GM23248 (cell line): ENCODE data around the gene HTT. TPM values are rescaled to one million over a fixed set of nuclear protein-coding genes. Genes with fewer than 3 reads are reported as not detected.
A peak's percentile ranks its signal among the peaks of the same experiment; 100 is the strongest.

Experiments used
- DNase-seq: peaks from one replicate; pipeline ENCODE4 v3.0.0-alpha.2; 2015
- H2AFZ ChIP-seq: fragments of 200-600 bp; sonication (generic); 2 replicates; pipeline ENCODE4 v1.6.1; 2016; ENCODE audit warnings: antibody characterized with exemption
- H3F3A ChIP-seq: fragments of 200-600 bp; sonication (generic); 2 replicates; pipeline ENCODE4 v1.6.1; 2016; ENCODE audit warnings: mild to moderate bottlenecking, antibody characterized with exemption, mixed run types; ENCODE audit not compliant: insufficient read depth
- H3K27ac ChIP-seq: fragments of 200-600 bp; sonication (generic); 2 replicates; pipeline ENCODE4 v1.5.1; 2016; ENCODE audit warnings: mild to moderate bottlenecking
- H3K27me3 ChIP-seq: fragments of 200-600 bp; sonication (generic); replicated peaks from 2 replicates; pipeline ENCODE4 v1.6.1; 2016; ENCODE audit warnings: mild to moderate bottlenecking; ENCODE audit not compliant: insufficient read depth
- H3K36me3 ChIP-seq: fragments of 200-600 bp; sonication (generic); 2 replicates; pipeline ENCODE4 v1.6.1; 2016; ENCODE audit warnings: low read depth, mild to moderate bottlenecking
- H3K4me1 ChIP-seq: fragments of 200-600 bp; sonication (generic); 2 replicates; pipeline ENCODE4 v1.6.1; 2016; ENCODE audit warnings: mild to moderate bottlenecking; ENCODE audit not compliant: insufficient read depth
- H3K4me2 ChIP-seq: fragments of 200-600 bp; sonication (generic); one replicate; pipeline ENCODE4 v1.6.1; 2016; ENCODE audit warnings: mild to moderate bottlenecking; ENCODE audit not compliant: unreplicated experiment
- H3K4me3 ChIP-seq: fragments of 200-600 bp; sonication (generic); 2 replicates; pipeline ENCODE4 v1.5.1; 2016; ENCODE audit warnings: mild to moderate bottlenecking
- H3K79me2 ChIP-seq: fragments of 200-600 bp; sonication (generic); 2 replicates; pipeline ENCODE4 v1.6.1; 2016; ENCODE audit warnings: mild to moderate bottlenecking; ENCODE audit not compliant: insufficient read depth
- H3K9ac ChIP-seq: fragments of 200-600 bp; sonication (generic); 2 replicates; pipeline ENCODE4 v1.6.1; 2016; ENCODE audit warnings: mild to moderate bottlenecking
- H3K9me2 ChIP-seq: fragments of 200-600 bp; sonication (generic); 2 replicates; pipeline ENCODE4 v1.6.1; 2016; ENCODE audit warnings: mixed run types, mild to moderate bottlenecking, moderate library complexity; ENCODE audit not compliant: insufficient read depth
- H3K9me3 ChIP-seq: fragments of 200-600 bp; sonication (generic); one replicate; pipeline ENCODE4 v1.6.1; 2017; ENCODE audit warnings: low read depth
- H4K20me1 ChIP-seq: fragments of 200-600 bp; sonication (generic); 2 replicates; pipeline ENCODE4 v1.6.0; 2016; ENCODE audit not compliant: insufficient read depth
- EZH2 ChIP-seq: fragments of 200-600 bp; sonication (generic); IDR thresholded peaks from 2 replicates; pipeline ENCODE4 v1.6.1; 2018; ENCODE audit warnings: antibody characterized with exemption, mild to moderate bottlenecking; ENCODE audit not compliant: insufficient read depth, poor library complexity, severe bottlenecking
- EZH2phosphoT487 ChIP-seq: fragments of 200-600 bp; sonication (generic); IDR thresholded peaks from 2 replicates; pipeline ENCODE4 v1.6.1; 2018; ENCODE audit warnings: antibody characterized with exemption, moderate library complexity, mild to moderate bottlenecking, low read depth; ENCODE audit not compliant: insufficient read depth
- WGBS, 2 experiments: methylation state at CpG; one replicate each; pipeline ENCODE4 v1.1.6; 2015 to 2017; ENCODE audit warnings: low lambda C conversion rate in 2 of 2, low coverage in 1 of 2; ENCODE audit errors: missing lambda C conversion rate in 2 of 2; 5-methylcytosine and 5-hydroxymethylcytosine counted together
- in situ Hi-C: fragments of 300-500 bp; cut with MboI; formaldehyde crosslinking; loops from 2 replicates; pipeline ENCODE4 v1.15.0; 2020
- polyA plus RNA-seq: library from polyadenylated mRNA; unstranded; fragments of >200 nt; fragmentation: Nextera tagmentation; extraction: Ambion mirVana; gene quantifications from 2 replicates; pipeline ENCODE4 v1.2.1, GENCODE V29; 2016
- total RNA-seq: library from RNA; depleted of rRNA; stranded (reverse); fragments of >200 nt; shearing (Covaris generic); gene quantifications from 2 replicates; pipeline ENCODE4 v1.2.3, GENCODE V29; 2014

The HTT gene
- total and polyA plus RNA-seq, 2 experiments from 2014 or later = 8.2 to 26.5 TPM

DNA sequence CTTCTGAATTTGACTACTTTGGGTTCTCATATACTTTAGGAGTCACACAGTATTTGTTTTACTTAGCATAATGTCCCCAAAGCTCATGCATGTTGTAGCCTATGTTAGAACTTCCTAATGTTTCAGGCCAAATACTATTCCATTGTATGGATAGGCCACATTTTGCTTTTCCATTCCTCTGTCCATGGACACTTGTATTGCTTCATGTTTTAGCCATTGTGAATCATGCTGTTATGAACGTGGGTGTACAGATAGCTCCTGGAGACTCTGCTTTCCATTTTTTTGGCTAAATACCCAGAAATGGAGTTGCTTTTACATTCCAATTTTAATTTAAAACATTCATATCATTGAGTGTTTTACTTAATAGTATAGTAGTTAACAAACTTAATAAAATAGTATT, 54.5 kb downstream of the HTT start:
- in situ Hi-C loops = no loop called here
- no peaks in the 10 kb centered on the region for H4K20me1 ChIP-seq
- TF ChIP-seq EZH2 (no peak), EZH2phosphoT487 (no peak)
- no peaks in the 10 kb centered on the region for H3K27me3 ChIP-seq
- H3K79me2 ChIP-seq = no peaks in the 10 kb centered on the region
- H3K9me2 ChIP-seq = no peaks in the 10 kb centered on the region
- DNase-seq = peak; percentile 81
- H3K27ac ChIP-seq = peak overlapping the region; percentile 42
- H3K9me3 ChIP-seq = no peaks in the 10 kb centered on the region
- H3K36me3 ChIP-seq = peaks cover 37% of the 10 kb centered on the region
- H3K4me1 ChIP-seq = peaks cover 16% of the 10 kb centered on the region
- H3K4me3 ChIP-seq = no peak overlapping the region
- H3K4me2 ChIP-seq = no peak overlapping the region
- peaks cover 22% of the 10 kb centered on the region for H3F3A ChIP-seq
- WGBS, 2 experiments = 2 to 4% methylated on average over 1 of the region's 1 CpG
- no peak overlapping the region for H2AFZ ChIP-seq
- H3K9ac ChIP-seq = no peak overlapping the region

DNA sequence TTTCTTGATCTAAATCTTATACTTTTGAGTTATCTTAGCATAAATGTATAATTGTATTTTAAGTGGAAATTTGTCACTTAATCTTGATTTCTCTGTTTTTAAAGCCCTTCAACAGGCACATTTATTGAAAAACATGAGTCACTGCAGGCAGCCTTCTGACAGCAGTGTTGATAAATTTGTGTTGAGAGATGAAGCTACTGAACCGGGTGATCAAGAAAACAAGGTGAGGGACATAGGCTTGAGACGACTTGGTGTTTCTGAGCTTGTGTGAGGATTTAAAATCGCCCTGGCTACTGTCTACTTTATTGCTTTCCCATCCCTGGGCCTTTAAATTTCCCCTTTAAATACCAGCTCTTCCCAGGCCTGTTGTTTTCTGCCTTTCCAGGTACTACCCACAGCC, 55.7 kb downstream of the HTT start:
- Histone ChIP-seq H4K20me1 (no peaks in the 10 kb centered on the region), H3K9me3 (no peaks in the 10 kb centered on the region), H3K27ac (no peak overlapping the region), H3K9ac (no peak overlapping the region), H3K9me2 (no peaks in the 10 kb centered on the region), H3K36me3 (peaks cover 44% of the 10 kb centered on the region), H3F3A (peaks cover 21% of the 10 kb centered on the region), H3K4me3 (no peak overlapping the region), H3K4me2 (no peak overlapping the region), H3K4me1 (peaks cover 14% of the 10 kb centered on the region), H2AFZ (no peak overlapping the region), H3K27me3 (no peaks in the 10 kb centered on the region), H3K79me2 (no peaks in the 10 kb centered on the region)
- DNase-seq = no peak
- in situ Hi-C loops = no loop called here
- TF ChIP-seq EZH2 (no peak), EZH2phosphoT487 (no peak)
- WGBS, 2 experiments = 94 to 97% methylated on average over 3 of the region's 3 CpGs

DNA sequence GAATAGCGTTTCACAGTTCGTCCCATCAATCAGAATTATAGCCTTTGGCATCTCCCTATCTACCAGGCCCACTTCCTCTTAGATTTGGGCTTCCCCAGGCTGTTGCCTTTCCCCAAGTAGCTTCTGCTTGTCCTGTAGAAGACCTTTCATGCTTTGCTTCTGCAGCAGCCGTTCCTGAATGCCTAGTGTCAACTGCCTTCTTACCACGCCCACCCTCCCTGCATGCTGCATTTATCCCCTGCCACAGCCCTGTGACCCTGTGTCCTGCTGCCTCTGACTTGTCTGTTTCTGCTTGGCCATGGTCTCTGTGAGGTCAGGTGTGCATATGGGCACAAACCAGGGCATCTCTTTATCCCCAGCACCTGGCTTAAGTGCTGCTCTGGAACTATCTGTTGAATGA, 56.3 kb downstream of the HTT start:
- H2AFZ ChIP-seq = no peak overlapping the region
- H3F3A ChIP-seq = peaks cover 26% of the 10 kb centered on the region
- H3K4me2 ChIP-seq = no peak overlapping the region
- no peak overlapping the region for H3K4me3 ChIP-seq
- WGBS, 2 experiments = 91% methylated on average over 4 of the region's 4 CpGs
- in situ Hi-C loops = no loop called here
- no peak for DNase-seq
- no peak for TF ChIP-seq EZH2phosphoT487
- H3K9me2 ChIP-seq = no peaks in the 10 kb centered on the region
- peaks cover 50% of the 10 kb centered on the region for H3K36me3 ChIP-seq
- no peaks in the 10 kb centered on the region for H3K27me3 ChIP-seq
- H3K9ac ChIP-seq = no peak overlapping the region
- no peak overlapping the region for H3K27ac ChIP-seq
- no peaks in the 10 kb centered on the region for H3K79me2 ChIP-seq
- no peaks in the 10 kb centered on the region for H4K20me1 ChIP-seq
- peaks cover 14% of the 10 kb centered on the region for H3K4me1 ChIP-seq
- no peaks in the 10 kb centered on the region for H3K9me3 ChIP-seq

DNA sequence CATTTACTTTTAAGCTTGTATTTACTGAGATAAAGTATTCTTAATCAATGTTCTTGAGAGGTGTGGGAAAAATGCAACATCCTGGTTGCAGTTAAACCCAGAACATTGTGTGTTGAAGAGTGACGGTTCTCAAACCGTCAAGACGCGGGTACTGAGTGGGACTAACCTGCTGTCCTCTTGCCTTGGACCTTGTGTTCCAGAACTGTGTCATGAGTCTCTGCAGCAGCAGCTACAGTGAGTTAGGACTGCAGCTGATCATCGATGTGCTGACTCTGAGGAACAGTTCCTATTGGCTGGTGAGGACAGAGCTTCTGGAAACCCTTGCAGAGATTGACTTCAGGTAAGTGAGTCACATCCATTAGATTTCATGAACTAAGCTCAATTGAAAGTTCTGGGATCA, 59.7 kb downstream of the HTT start:
- H3K27me3 ChIP-seq = no peaks in the 10 kb centered on the region
- no peak overlapping the region for H3K27ac ChIP-seq
- no peak overlapping the region for H3K9ac ChIP-seq
- H4K20me1 ChIP-seq = no peaks in the 10 kb centered on the region
- peaks cover 40% of the 10 kb centered on the region; the same call in 1 of the 2 replicates for H3K36me3 ChIP-seq
- H3K4me1 ChIP-seq = peaks cover 7% of the 10 kb centered on the region
- TF ChIP-seq EZH2 = no peak
- TF ChIP-seq EZH2phosphoT487 = no peak
- in situ Hi-C loops = no loop called here
- no peak overlapping the region for H2AFZ ChIP-seq
- DNase-seq = no peak
- H3K79me2 ChIP-seq = no peaks in the 10 kb centered on the region
- H3K9me3 ChIP-seq = no peaks in the 10 kb centered on the region
- 93 to 98% methylated on average over 5 of the region's 5 CpGs for WGBS, 2 experiments
- H3K9me2 ChIP-seq = no peaks in the 10 kb centered on the region
- H3K4me3 ChIP-seq = no peak overlapping the region
- H3K4me2 ChIP-seq = no peak overlapping the region
- H3F3A ChIP-seq = 0 out of 2 replicates have a peak, but pooled peaks cover 17% of the 10 kb centered on the region
